K562 (cell line): ENCODE measurements around the gene XPR1. TPM values are rescaled to one million over a fixed set of nuclear protein-coding genes. Genes with fewer than 3 reads are reported as not detected.

ENCODE experiments used
- ATAC-seq: fragments of 200-7000 bp; cut with Tn5 transposase; 3 replicates; pipeline ENCODE4 v1.9.1; 2020; ENCODE audit warnings: moderate library complexity
- BruUV-seq: library from RNA; stranded (reverse); fragments of 400-500 nt; replicated peaks from 2 replicates; lab custom pipeline; 2021; lab: Mats Ljungman, UMichigan
- CTCF ChIA-PET: fragments of 300-600 bp; formaldehyde crosslinking; extraction: SDS; loops from one replicate; lab custom pipeline; 2021; ENCODE audit warnings: low intra/inter-chr PET ratio; lab: Yijun Ruan, JAX
- POLR2A ChIA-PET: fragments of 300-600, 350-650 bp; sonication (Branson Sonifier 250); formaldehyde crosslinking; extraction: SDS; loops from one replicate; lab custom pipeline; 2021; ENCODE audit warnings: antibody characterized with exemption, inconsistent platforms; lab: Yijun Ruan, JAX
- DNase-seq, 4 experiments: peaks; one replicate each; pipeline versions ENCODE4 v3.0.0 to v3.0.0-alpha.2; 2011 to 2018; ENCODE audit warnings: low spot score in 3 of 4, mixed read lengths in 3 of 4; ENCODE audit errors: extremely low read depth in 1 of 4
- FAIRE-seq: peaks from 2 replicates; lab custom pipeline; 2011; peaks lifted over from hg19 to GRCh38; lab: Jason Lieb, UNC
- H2AFZ ChIP-seq: 2 replicates; pipeline ENCODE4 v1.6.0; 2011; ENCODE audit warnings: low read depth, low read length, control low read depth, inconsistent platforms
- H3K27ac ChIP-seq: fragments of 200-600 bp; 3 replicates; pipeline ENCODE4 v1.8.0; 2011; ENCODE audit warnings: low read depth, mild to moderate bottlenecking, control low read depth, inconsistent platforms, low read length, moderate library complexity, mixed read lengths; ENCODE audit errors: extremely low read depth
- H3K27me3 ChIP-seq, 2 experiments: fragments of 300-600 bp in 1 of 2; 2 replicates in 1 of 2; 3 replicates in 1 of 2; pipeline versions ENCODE4 v1.6.0 to v1.8.0; 2011; ENCODE audit warnings: inconsistent platforms in 2 of 2, low read length in 2 of 2, mild to moderate bottlenecking in 1 of 2, mixed read lengths in 1 of 2, moderate library complexity in 1 of 2; ENCODE audit not compliant: control insufficient read depth in 2 of 2, insufficient read depth in 2 of 2
- H3K36me3 ChIP-seq: fragments of 300-600 bp; 3 replicates; pipeline ENCODE4 v1.8.0; 2011; ENCODE audit warnings: mild to moderate bottlenecking, low read length, inconsistent platforms; ENCODE audit not compliant: control insufficient read depth, insufficient read depth
- H3K4me1 ChIP-seq, 2 experiments: fragments of 200-600 bp in 1 of 2; replicated peaks in 1 of 2; 2 replicates in 1 of 2; 3 replicates in 1 of 2; pipeline versions ENCODE4 v1.5.1 to v1.8.0; 2011; ENCODE audit warnings: inconsistent platforms in 2 of 2, low read length in 2 of 2, mild to moderate bottlenecking in 1 of 2, mixed read lengths in 1 of 2, moderate library complexity in 1 of 2; ENCODE audit not compliant: control insufficient read depth in 2 of 2, insufficient read depth in 2 of 2
- H3K4me2 ChIP-seq: 2 replicates; pipeline ENCODE4 v1.6.1; 2011; ENCODE audit warnings: low read length, control low read depth, inconsistent platforms, mixed read lengths; ENCODE audit not compliant: insufficient read depth
- H3K4me3 ChIP-seq: fragments of 200-600 bp; sonication (generic), shearing (Covaris generic); 2 replicates; pipeline ENCODE4 v1.5.1; 2016; ENCODE audit warnings: control low read depth, inconsistent platforms
- H3K79me2 ChIP-seq: fragments of 200-600 bp; 3 replicates; pipeline ENCODE4 v1.8.0; 2011; ENCODE audit warnings: low read length, inconsistent platforms; ENCODE audit not compliant: control insufficient read depth, insufficient read depth
- H3K9ac ChIP-seq, 2 experiments: 2 replicates each; pipeline versions ENCODE4 v1.6.0 to v1.6.1; 2011; ENCODE audit warnings: low read depth in 2 of 2, low read length in 2 of 2, control low read depth in 1 of 2, inconsistent platforms in 1 of 2, mild to moderate bottlenecking in 1 of 2, mixed read lengths in 1 of 2; ENCODE audit not compliant: insufficient read depth in 1 of 2
- H3K9me1 ChIP-seq: one replicate; pipeline ENCODE4 v1.6.0; 2011; ENCODE audit warnings: inconsistent platforms, mild to moderate bottlenecking, low read length, moderate library complexity; ENCODE audit not compliant: control insufficient read depth, insufficient read depth
- H3K9me3 ChIP-seq: replicated peaks from 2 replicates; pipeline ENCODE4 v1.5.1; 2011; ENCODE audit warnings: low read depth, low read length, inconsistent platforms; ENCODE audit not compliant: control insufficient read depth, insufficient read depth
- H4K20me1 ChIP-seq: replicated peaks from 2 replicates; pipeline ENCODE4 v1.6.1; 2011; ENCODE audit warnings: low read length, inconsistent platforms, mixed read lengths; ENCODE audit not compliant: control insufficient read depth, insufficient read depth
- CBX3 ChIP-seq, 2 experiments: IDR thresholded peaks; 1 replicate in 1 of 2; 2 replicates in 1 of 2; pipeline ENCODE4 v1.6.1; 2012; ENCODE audit warnings: inconsistent platforms in 2 of 2, low read length in 2 of 2, borderline replicate concordance in 1 of 2, control low read depth in 1 of 2
- CREBBP ChIP-seq: IDR thresholded peaks from one replicate; pipeline ENCODE4 v1.6.1; 2012; ENCODE audit warnings: low read depth, mild to moderate bottlenecking, control low read depth, inconsistent platforms, low read length
- DNMT1 ChIP-seq: fragments of 450-650 bp; IDR thresholded peaks from 2 replicates; pipeline ENCODE4 v1.6.1; 2016; ENCODE audit warnings: antibody characterized with exemption, mild to moderate bottlenecking
- ELF2 ChIP-seq: fragments of 250-450 bp; sonication (Bioruptor Pico); IDR thresholded peaks from 2 replicates; pipeline ENCODE4 v1.5.0; 2021; ENCODE audit warnings: mild to moderate bottlenecking
- FIP1L1 ChIP-seq: fragments of 200-400 bp; formaldehyde crosslinking; IDR thresholded peaks from 2 replicates; pipeline ENCODE4 v1.6.1; 2018; ENCODE audit warnings: mild to moderate bottlenecking, low read depth, low read length; ENCODE audit not compliant: poor library complexity, severe bottlenecking
- GATAD2A ChIP-seq: fragments of 450-650 bp; IDR thresholded peaks from 2 replicates; pipeline ENCODE4 v1.6.1; 2017
- MIER1 ChIP-seq: fragments of 450-650 bp; IDR thresholded peaks from 2 replicates; pipeline ENCODE4 v1.6.1; 2016; ENCODE audit warnings: antibody characterized with exemption, mild to moderate bottlenecking, low read depth
- NFATC3 ChIP-seq: fragments of 450-650 bp; IDR thresholded peaks from 2 replicates; pipeline ENCODE4 v1.6.1; 2017; ENCODE audit warnings: mild to moderate bottlenecking
- RCOR1 ChIP-seq, 2 experiments: IDR thresholded peaks; 2 replicates each; pipeline ENCODE4 v1.6.1; 2012; ENCODE audit warnings: low read depth in 2 of 2, low read length in 2 of 2, borderline replicate concordance in 1 of 2, improper control_type of control experiment in 1 of 2
- TAF1 ChIP-seq: IDR thresholded peaks from 2 replicates; pipeline ENCODE4 v1.6.1; 2011; ENCODE audit warnings: mild to moderate bottlenecking, low read length, moderate library complexity; ENCODE audit not compliant: insufficient read depth, control insufficient read depth, severe bottlenecking; ENCODE audit errors: extremely low read depth
- TFAM ChIP-seq: fragments of 250-450 bp; sonication (Bioruptor Pico); conservative IDR thresholded peaks from 2 replicates; pipeline ENCODE4 v1.5.0; 2021; ENCODE audit warnings: mild to moderate bottlenecking, moderate library complexity
- ZNF507 ChIP-seq: conservative IDR thresholded peaks from 2 replicates; pipeline ENCODE4 v1.6.1; 2017; ENCODE audit warnings: missing genetic modification characterization, missing compliant biosample characterization
- WGBS: fragments of 100-300 bp; shearing (Covaris generic); methylation state at CpG from one replicate; pipeline ENCODE4 v1.1.6; 2016; ENCODE audit warnings: low coverage, mixed read lengths; ENCODE audit not compliant: insufficient coverage; ENCODE audit errors: missing lambda C conversion rate; 5-methylcytosine and 5-hydroxymethylcytosine counted together
- in situ Hi-C: fragments of 300-500 bp; cut with MboI; formaldehyde crosslinking; loops from 4 replicates; pipeline ENCODE4 v1.15.0; 2018; ENCODE audit warnings: inconsistent platforms, mixed read lengths
- intact Hi-C: fragments of 100-400 bp; cut with micrococcal nuclease; formaldehyde crosslinking; loops from 2 replicates; pipeline ENCODE4 v1.14.2; 2022
- polyA plus RNA-seq, 8 experiments: library from polyadenylated mRNA; depleted of rRNA in 4 of 8; stranded (reverse) in 5 of 8; unstranded in 3 of 8; fragments of >200 nt; fragmentation: Nextera tagmentation in 2 of 8; fragmentation: Illumina TruSeq in 1 of 8; extraction: Ambion mirVana in 2 of 8; extraction: Trizol in 1 of 8; gene quantifications; 2 replicates each; pipeline versions ENCODE4 v1.2.1 to v1.2.3, GENCODE V29; 2011 to 2014; ENCODE audit warnings: inconsistent platforms in 1 of 8, missing spikeins in 1 of 8
- total RNA-seq, 7 experiments: library from RNA; depleted of rRNA in 6 of 7; stranded (reverse); fragments of >200 nt in 6 of 7; fragmentation: Illumina TruSeq in 2 of 7; extraction: Trizol in 2 of 7; gene quantifications; 2 replicates each; pipeline versions ENCODE4 v1.2.1 to v1.2.3, GENCODE V29; 2011 to 2021; ENCODE audit warnings: low replicate concordance in 1 of 7
- TF ChIP-seq, protein P1 (sequence below): sonication (generic); IDR thresholded peaks from 2 replicates; pipeline ENCODE4 v1.6.1; 2016
- TF ChIP-seq, protein P2 (sequence below): fragments of 200-800 bp; sonication (Bioruptor generic); IDR thresholded peaks from 2 replicates; pipeline ENCODE4 v1.6.1; 2017; ENCODE audit warnings: missing genetic modification characterization, missing compliant biosample characterization

Gene XPR1
- total and polyA plus RNA-seq, 9 of the 15 experiments (the other 6 are each of a cell fraction or from before 2014, with no cell fraction given), result 3.0 to 66.2 (median 38.6) TPM

DNA sequence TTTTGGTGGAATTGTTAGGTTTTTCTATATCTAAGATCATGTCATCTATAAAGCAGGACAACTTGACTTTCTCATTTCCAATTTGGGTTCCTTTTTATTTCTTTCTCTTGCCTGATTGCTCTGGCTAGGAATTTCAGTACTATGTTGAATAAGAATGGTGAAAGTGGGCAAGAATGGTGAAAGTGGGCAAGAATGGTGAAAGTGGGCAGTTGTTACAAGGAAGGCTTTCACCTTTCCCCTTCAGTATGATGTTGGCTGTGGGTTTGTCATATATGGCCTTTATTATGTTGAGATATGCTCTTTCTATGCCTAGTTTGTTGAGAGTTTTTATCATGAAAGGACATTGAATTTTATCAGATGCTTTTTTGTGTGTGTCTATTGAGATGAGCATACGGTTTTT, 64.5 kb downstream of the XPR1 start:
- Histone ChIP-seq H3K4me2 (no peak overlapping the region), H3K36me3 (no peaks in the 10 kb centered on the region), H3K4me3 (no peak overlapping the region), H3K4me1 (no peaks in the 10 kb centered on the region), H2AFZ (no peak overlapping the region), H3K27ac (no peak overlapping the region), H4K20me1 (no peaks in the 10 kb centered on the region), H3K9me3 (no peaks in the 10 kb centered on the region), H3K79me2 (peaks cover 60% of the 10 kb centered on the region), H3K9ac (no peak overlapping the region), H3K9me1 (no peaks in the 10 kb centered on the region), H3K27me3 (no peaks in the 10 kb centered on the region)
- FAIRE-seq (no peak), DNase-seq (no peak), ATAC-seq (no peak)
- CTCF ChIA-PET, result no interaction called here
- in situ Hi-C loops (no loop called here), intact Hi-C loops (no loop called here)
- no TSS peak for BruUV-seq
- TF ChIP-seq TAF1 (no peak), ELF2 (CRISPR knock-in tag) (no peak), GATAD2A (no peak), CREBBP (no peak)
- POLR2A ChIA-PET, result no interaction called here
- 70% methylated on average over 1 of the region's 1 CpG for WGBS

DNA sequence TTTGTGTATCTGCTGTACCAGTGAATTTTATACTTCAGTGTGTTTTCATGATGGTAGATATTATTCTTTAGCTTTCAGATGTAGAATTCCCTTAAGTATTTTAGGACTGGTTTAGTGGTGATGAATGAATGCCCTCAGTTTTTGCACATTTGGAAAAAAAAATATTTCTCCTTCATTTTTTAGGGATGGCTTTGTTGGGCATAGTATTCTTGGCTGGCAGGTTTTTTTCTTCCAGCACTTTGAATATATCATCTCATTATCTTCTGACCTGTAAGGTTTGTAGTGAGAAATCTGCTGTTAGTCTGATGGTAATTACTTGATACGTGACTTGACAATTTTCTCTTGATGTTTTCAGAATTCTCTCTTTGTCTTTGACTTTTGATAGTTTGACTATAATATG, 66.8 kb downstream of the XPR1 start:
- DNase-seq, result no peak
- Histone ChIP-seq H4K20me1 (no peaks in the 10 kb centered on the region), H3K27ac (no peak overlapping the region), H3K4me2 (no peak overlapping the region), H3K4me3 (no peak overlapping the region), H3K9me1 (no peaks in the 10 kb centered on the region), H3K36me3 (no peaks in the 10 kb centered on the region), H3K9me3 (no peaks in the 10 kb centered on the region; the same call in 1 of the 2 replicates), H3K79me2 (peaks cover 58% of the 10 kb centered on the region), H3K27me3 (no peaks in the 10 kb centered on the region), H3K9ac (no peak overlapping the region), H3K4me1 (no peaks in the 10 kb centered on the region), H2AFZ (no peak overlapping the region)
- in situ Hi-C loops (no loop called here), intact Hi-C loops (no loop called here)
- no peak for FAIRE-seq
- ChIA-PET CTCF (no interaction called here), POLR2A (no interaction called here)
- 100% methylated on average over 1 of the region's 1 CpG for WGBS
- no TSS peak for BruUV-seq
- no peak for ATAC-seq
- TF ChIP-seq TFAM (CRISPR knock-in tag), result no peak
- TF ChIP-seq ZNF507, result 0 out of 2 replicates have a peak, but pooled peaks have one; percentile 35
- no peak for TF ChIP-seq DNMT1
- peak in 1 of 2 experiments; percentile 26; a peak in 1 of 3 replicates for TF ChIP-seq CBX3 (IDR thresholded peaks at IDR 0.05; ENCODE audit: borderline replicate concordance in 1 of 2, low read length in 2 of 2)
- no peak for TF ChIP-seq NFATC3
- TF ChIP-seq, protein P1, sequence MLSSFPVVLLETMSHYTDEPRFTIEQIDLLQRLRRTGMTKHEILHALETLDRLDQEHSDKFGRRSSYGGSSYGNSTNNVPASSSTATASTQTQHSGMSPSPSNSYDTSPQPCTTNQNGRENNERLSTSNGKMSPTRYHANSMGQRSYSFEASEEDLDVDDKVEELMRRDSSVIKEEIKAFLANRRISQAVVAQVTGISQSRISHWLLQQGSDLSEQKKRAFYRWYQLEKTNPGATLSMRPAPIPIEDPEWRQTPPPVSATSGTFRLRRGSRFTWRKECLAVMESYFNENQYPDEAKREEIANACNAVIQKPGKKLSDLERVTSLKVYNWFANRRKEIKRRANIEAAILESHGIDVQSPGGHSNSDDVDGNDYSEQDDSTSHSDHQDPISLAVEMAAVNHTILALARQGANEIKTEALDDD, result no peak
- TF ChIP-seq, protein P2, sequence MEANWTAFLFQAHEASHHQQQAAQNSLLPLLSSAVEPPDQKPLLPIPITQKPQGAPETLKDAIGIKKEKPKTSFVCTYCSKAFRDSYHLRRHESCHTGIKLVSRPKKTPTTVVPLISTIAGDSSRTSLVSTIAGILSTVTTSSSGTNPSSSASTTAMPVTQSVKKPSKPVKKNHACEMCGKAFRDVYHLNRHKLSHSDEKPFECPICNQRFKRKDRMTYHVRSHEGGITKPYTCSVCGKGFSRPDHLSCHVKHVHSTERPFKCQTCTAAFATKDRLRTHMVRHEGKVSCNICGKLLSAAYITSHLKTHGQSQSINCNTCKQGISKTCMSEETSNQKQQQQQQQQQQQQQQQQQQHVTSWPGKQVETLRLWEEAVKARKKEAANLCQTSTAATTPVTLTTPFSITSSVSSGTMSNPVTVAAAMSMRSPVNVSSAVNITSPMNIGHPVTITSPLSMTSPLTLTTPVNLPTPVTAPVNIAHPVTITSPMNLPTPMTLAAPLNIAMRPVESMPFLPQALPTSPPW (CRISPR knock-in tag), result no peak
- TF ChIP-seq MIER1, result no peak
- no peak for TF ChIP-seq FIP1L1
- no peak for TF ChIP-seq RCOR1 (IDR thresholded peaks at IDR 0.05; ENCODE audit: borderline replicate concordance in 1 of 2, low read depth in 2 of 2, low read length in 2 of 2)
